K562 (cell line): ENCODE results near the gene MRGPRD. TPM values are rescaled to one million over a fixed set of nuclear protein-coding genes. Genes with fewer than 3 reads are reported as not detected.

Experiments
- CEBPB ChIP-seq: fragments of 450-650 bp; IDR thresholded peaks from 2 replicates; pipeline ENCODE4 v1.6.1; 2016; ENCODE audit warnings: missing genetic modification characterization, missing compliant biosample characterization
- FOXJ2 ChIP-seq: fragments of 200-800 bp; sonication (Bioruptor generic); IDR thresholded peaks from 2 replicates; pipeline ENCODE4 v1.6.1; 2016; ENCODE audit warnings: missing genetic modification characterization, missing compliant biosample characterization
- KLF10 ChIP-seq: fragments of 250-450 bp; sonication (Bioruptor Pico); IDR thresholded peaks from 2 replicates; pipeline ENCODE4 v1.6.1; 2021; ENCODE audit warnings: matching md5 sums
- NFIC ChIP-seq: fragments of 450-650 bp; IDR thresholded peaks from 2 replicates; pipeline ENCODE4 v1.6.1; 2017; ENCODE audit warnings: mild to moderate bottlenecking, inconsistent platforms
- NR2C2 ChIP-seq, 2 experiments: fragments of 200-800 bp in 1 of 2; sonication (Bioruptor generic) in 1 of 2; sonication (generic) in 1 of 2; formaldehyde crosslinking in 1 of 2; IDR thresholded peaks; 2 replicates each; pipeline versions ENCODE4 v1.6.1 to v1.8.0; 2016 to 2022; ENCODE audit warnings: mild to moderate bottlenecking in 1 of 2, missing compliant biosample characterization in 1 of 2, missing genetic modification characterization in 1 of 2, missing genetic modification reagents in 1 of 2
- PML ChIP-seq: IDR thresholded peaks from 2 replicates; pipeline ENCODE4 v1.6.1; 2012; ENCODE audit warnings: low read length, inconsistent platforms
- REST ChIP-seq, 2 experiments: fragments of 450-650 bp; formaldehyde crosslinking in 1 of 2; IDR thresholded peaks; 2 replicates each; pipeline versions ENCODE4 v1.4.0 to v1.6.1; 2014 to 2020; ENCODE audit warnings: mild to moderate bottlenecking in 2 of 2, borderline replicate concordance in 1 of 2, low read depth in 1 of 2
- TAF15 ChIP-seq: fragments of 200-400 bp; formaldehyde crosslinking; IDR thresholded peaks from 2 replicates; pipeline ENCODE4 v1.6.1; 2017; ENCODE audit warnings: mild to moderate bottlenecking, low read depth, low read length, moderate library complexity
- ZNF175 ChIP-seq: fragments of 200-800 bp; sonication (Bioruptor generic); IDR thresholded peaks from 2 replicates; pipeline ENCODE4 v1.6.1; 2016; ENCODE audit warnings: low read depth, mild to moderate bottlenecking, missing genetic modification characterization, missing compliant biosample characterization
- ZNF23 ChIP-seq: fragments of 250-450 bp; sonication (Bioruptor Pico); IDR thresholded peaks from 2 replicates; pipeline ENCODE4 v1.4.0; 2020; ENCODE audit warnings: mild to moderate bottlenecking
- ZNF232 ChIP-seq: sonication (generic); formaldehyde crosslinking; IDR thresholded peaks from 2 replicates; pipeline ENCODE4 v1.8.0; 2022; ENCODE audit warnings: mild to moderate bottlenecking, missing genetic modification reagents
- ZNF764 ChIP-seq: fragments of 250-450 bp; sonication (Bioruptor Pico); IDR thresholded peaks from 2 replicates; pipeline ENCODE4 v1.4.0; 2020; ENCODE audit warnings: low read depth, mild to moderate bottlenecking, moderate library complexity
- polyA plus RNA-seq, 8 experiments: library from polyadenylated mRNA; depleted of rRNA in 4 of 8; stranded (reverse) in 5 of 8; unstranded in 3 of 8; fragments of >200 nt; fragmentation: Nextera tagmentation in 2 of 8; fragmentation: Illumina TruSeq in 1 of 8; extraction: Ambion mirVana in 2 of 8; extraction: Trizol in 1 of 8; gene quantifications; 2 replicates each; pipeline versions ENCODE4 v1.2.1 to v1.2.3, GENCODE V29; 2011 to 2014; ENCODE audit warnings: inconsistent platforms in 1 of 8, missing spikeins in 1 of 8
- total RNA-seq, 7 experiments: library from RNA; depleted of rRNA in 6 of 7; stranded (reverse); fragments of >200 nt in 6 of 7; fragmentation: Illumina TruSeq in 2 of 7; extraction: Trizol in 2 of 7; gene quantifications; 2 replicates each; pipeline versions ENCODE4 v1.2.1 to v1.2.3, GENCODE V29; 2011 to 2021; ENCODE audit warnings: low replicate concordance in 1 of 7
- TF ChIP-seq, protein P1 (sequence below): fragments of 450-650 bp; IDR thresholded peaks from 2 replicates; pipeline ENCODE4 v1.6.1; 2018; ENCODE audit warnings: mild to moderate bottlenecking, low read depth; ENCODE audit not compliant: partially characterized antibody

MRGPRD gene
- total and polyA plus RNA-seq, 9 of the 15 experiments (the other 6 are each of a cell fraction or from before 2014, with no cell fraction given): not detected

DNA sequence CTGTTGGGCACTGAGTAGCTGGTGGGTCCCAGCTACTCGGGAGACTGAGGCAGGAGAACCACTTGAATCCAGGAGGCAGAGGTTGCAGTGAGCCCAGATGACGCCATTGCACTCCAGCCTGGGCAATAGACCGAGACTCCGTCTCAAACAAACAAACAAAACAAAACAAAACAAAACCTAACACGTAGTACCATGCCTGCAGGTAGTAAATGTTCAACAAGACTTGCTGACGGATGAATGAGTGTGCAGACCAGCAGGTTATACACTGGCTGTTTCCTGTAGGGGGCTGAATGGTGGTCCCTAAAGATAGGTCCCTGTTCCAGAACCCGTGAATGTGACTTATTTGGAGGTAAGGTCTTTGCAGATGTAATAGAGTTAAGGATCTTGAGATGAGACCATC lies 12.8 kb upstream of the MRGPRD start (continued):
- TF ChIP-seq REST (IDR thresholded peaks at IDR 0.05; ENCODE audit: borderline replicate concordance): no peak
- no peak for TF ChIP-seq REST (CRISPR knock-in tag; IDR thresholded peaks at IDR 0.05; ENCODE audit: low read depth)
- TF ChIP-seq, protein P1, sequence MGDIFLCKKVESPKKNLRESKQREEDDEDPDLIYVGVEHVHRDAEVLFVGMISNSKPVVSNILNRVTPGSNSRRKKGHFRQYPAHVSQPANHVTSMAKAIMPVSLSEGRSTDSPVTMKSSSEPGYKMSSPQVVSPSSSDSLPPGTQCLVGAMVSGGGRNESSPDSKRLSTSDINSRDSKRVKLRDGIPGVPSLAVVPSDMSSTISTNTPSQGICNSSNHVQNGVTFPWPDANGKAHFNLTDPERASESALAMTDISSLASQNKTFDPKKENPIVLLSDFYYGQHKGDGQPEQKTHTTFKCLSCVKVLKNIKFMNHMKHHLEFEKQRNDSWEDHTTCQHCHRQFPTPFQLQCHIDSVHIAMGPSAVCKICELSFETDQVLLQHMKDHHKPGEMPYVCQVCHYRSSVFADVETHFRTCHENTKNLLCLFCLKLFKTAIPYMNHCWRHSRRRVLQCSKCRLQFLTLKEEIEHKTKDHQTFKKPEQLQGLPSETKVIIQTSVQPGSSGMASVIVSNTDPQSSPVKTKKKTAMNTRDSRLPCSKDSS: no peak
- TF ChIP-seq ZNF175 (CRISPR knock-in tag): no peak
- TF ChIP-seq ZNF23 (CRISPR knock-in tag): no peak
- no peak for TF ChIP-seq FOXJ2
- TF ChIP-seq NR2C2 (CRISPR knock-in tag; IDR thresholded peaks at IDR 0.05): no peak
- TF ChIP-seq NR2C2 (tag; IDR thresholded peaks at IDR 0.05): no peak
- TF ChIP-seq KLF10 (CRISPR knock-in tag): no peak
- TF ChIP-seq NFIC: no peak
- TF ChIP-seq CEBPB (tag): no peak
- no peak for TF ChIP-seq TAF15
- no peak for TF ChIP-seq ZNF232 (CRISPR knock-in tag)
- TF ChIP-seq ZNF764: no peak
- TF ChIP-seq PML: no peak
- TF ChIP-seq, all 486 proteins: peak for 0
